ENCODE data around the gene NPAS2.

Gene NPAS2

DNA sequence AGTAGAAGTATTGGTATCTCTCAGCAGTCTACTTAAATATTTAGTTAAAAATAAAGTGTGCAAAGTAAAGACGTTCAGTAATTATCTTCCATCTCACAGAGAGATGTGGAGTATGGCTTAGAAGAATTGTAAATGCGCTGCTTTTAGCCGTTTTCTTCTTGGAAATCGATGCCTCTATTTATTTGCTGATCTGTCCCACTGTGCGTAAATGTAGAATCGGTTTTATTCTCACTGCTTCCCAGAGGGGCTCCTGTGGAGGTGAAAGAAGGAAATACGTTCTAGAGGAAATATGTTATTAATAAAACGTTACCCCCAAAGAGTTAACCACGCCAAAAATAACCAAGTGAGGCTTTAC lies 1.9 kb downstream of the NPAS2 start:
- DNase-seq (ENCODE audit: low spot score) = no peak

DNA sequence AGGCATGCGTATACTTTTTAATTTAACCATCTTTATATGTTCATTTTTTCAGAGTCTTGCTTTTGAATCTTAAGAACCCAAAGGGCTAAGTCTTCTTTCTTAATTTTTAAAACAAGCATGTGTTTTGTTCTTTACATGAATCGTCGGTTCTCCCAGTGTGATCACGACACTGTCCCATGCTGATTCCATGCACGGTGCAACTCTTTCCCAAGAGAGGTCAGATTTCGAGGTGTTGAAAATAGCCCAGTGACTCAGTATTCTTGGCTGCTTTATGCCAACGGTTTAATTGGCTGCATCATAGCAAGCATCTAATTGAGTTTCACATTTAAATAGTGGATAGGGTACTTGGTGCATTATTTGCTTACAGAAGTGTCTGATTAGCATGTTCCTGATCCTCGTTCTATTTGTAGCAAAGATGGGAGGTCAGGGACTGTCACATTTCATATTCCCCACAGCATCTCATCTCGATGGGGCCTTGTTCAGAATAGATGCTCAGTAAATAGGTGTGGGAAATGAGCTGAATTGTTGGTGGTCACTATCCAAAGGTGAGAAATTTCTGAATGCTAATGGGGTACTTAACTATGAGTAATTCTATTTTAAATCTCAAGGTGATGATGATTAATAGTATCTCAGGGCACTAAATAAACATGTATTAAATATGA lies 2.8 kb downstream of the NPAS2 start:
- peak; percentile 60 for DNase-seq (ENCODE audit: low spot score)

- no peak for DNase-seq (ENCODE audit: low spot score)
Measured at GRCh38 chr2:100823665-100824438, 3.9 kb downstream of the NPAS2 start.

GRCh38 chr2:100824842-100825241 lies 4.9 kb downstream of the NPAS2 start:
- DNase-seq (ENCODE audit: low spot score) = no peak

GRCh38 chr2:100826494-100826893 lies 6.6 kb downstream of the NPAS2 start:
- no peak for DNase-seq (ENCODE audit: low spot score)

GRCh38 chr2:100831158-100831750 lies 11.3 kb downstream of the NPAS2 start:
- DNase-seq (ENCODE audit: low spot score) = no peak

DNA sequence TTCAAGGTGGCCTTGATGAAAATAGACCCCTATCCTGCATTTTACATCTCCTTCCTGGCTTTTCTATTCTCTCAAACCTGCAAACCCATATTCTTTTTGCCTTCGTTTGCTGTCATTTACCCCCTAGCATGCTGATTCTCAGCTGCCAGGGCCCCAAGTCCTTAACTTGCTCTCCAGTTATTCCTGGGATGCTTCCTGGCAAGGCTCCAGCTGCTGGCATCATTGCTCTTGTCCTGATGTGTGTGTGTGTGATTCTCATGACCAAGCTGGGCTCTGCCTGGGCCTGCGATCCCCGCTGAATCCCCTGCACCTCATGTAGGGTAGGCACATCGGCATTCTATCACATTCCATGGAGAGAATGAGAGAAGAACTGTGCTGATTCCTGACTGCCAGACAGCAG lies 11.9 kb downstream of the NPAS2 start:
- DNase-seq (ENCODE audit: low spot score) = no peak

- no peak for DNase-seq (ENCODE audit: low spot score)
Measured at GRCh38 chr2:100832885-100833284, 12.9 kb downstream of the NPAS2 start.

GRCh38 chr2:100833331-100833730 lies 13.4 kb downstream of the NPAS2 start:
- no peak for DNase-seq (ENCODE audit: low spot score)

GRCh38 chr2:100834221-100834620 lies 14.3 kb downstream of the NPAS2 start:
- no peak for DNase-seq (ENCODE audit: low spot score)

GRCh38 chr2:100835006-100835659 lies 15.2 kb downstream of the NPAS2 start:
- DNase-seq (ENCODE audit: low spot score) = no peak

GRCh38 chr2:100840519-100840918 lies 20.6 kb downstream of the NPAS2 start:
- no peak for DNase-seq (ENCODE audit: low spot score)

GRCh38 chr2:100842241-100842922 lies 22.4 kb downstream of the NPAS2 start:
- DNase-seq (ENCODE audit: low spot score) = no peak

DNA sequence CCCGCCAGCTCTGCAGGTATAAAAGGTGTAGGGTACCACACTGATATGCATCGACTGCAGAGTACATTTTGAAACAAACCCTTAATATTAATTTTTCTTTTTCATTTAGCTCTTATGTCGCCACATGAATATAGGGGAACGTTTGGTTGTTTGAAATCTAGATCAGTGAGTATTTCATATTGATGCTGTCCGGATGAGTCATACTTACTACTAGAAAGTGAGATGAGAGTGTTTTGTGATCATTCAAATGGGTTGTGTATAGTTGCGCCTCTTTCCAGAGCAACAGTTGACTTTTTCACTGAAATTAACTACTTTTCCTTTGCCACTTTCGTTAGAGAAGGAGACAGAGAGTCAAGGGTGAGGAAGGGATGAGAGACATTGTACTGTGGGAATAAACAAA lies 24.6 kb downstream of the NPAS2 start:
- no peak for DNase-seq (ENCODE audit: low spot score)

DNA sequence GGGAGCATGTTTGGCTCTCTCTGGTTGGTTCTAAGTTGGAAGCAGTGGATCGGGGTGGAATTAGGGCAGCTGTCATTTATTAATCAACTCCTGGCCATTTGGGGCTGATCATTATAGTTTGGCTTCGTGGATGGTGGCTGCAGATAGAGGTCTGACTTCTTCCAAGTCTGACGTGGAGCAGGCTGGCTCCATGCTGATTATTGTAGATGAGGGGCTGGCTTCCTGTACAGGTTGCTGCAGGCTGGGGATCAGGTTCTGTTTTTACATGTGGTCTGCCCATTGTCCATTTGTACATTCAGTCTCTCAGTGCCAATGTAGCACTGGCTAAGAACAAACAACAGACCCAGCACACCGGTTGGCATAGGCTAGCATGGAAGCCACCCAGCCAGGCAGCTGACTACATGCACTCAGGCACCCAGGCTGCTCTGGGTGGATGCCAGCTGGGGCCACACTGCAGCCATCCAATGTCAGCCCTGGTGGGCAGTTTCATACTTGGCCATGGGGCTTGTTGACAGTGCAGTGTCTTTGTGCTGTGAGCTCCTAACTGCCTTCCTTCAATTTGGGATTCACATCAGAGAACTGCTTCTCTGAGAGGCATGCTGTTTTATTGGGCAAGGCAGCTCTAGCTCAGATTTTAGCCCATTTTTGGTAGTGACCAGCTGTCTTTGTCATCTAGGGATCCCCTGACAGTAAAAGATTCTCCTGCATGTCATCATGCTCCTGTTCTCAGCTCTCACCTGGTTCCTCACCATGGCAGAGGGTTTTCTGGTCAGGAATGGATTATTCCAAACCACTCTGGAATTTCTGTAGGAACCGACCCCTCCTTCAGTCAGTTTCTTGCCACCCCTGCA lies 25.4 kb downstream of the NPAS2 start:
- DNase-seq (ENCODE audit: low spot score) = no peak

GRCh38 chr2:100846716-100847115 lies 26.8 kb downstream of the NPAS2 start:
- no peak for DNase-seq (ENCODE audit: low spot score)

- no peak for DNase-seq (ENCODE audit: low spot score)
Measured at GRCh38 chr2:100852447-100852846, 32.5 kb downstream of the NPAS2 start.

DNA sequence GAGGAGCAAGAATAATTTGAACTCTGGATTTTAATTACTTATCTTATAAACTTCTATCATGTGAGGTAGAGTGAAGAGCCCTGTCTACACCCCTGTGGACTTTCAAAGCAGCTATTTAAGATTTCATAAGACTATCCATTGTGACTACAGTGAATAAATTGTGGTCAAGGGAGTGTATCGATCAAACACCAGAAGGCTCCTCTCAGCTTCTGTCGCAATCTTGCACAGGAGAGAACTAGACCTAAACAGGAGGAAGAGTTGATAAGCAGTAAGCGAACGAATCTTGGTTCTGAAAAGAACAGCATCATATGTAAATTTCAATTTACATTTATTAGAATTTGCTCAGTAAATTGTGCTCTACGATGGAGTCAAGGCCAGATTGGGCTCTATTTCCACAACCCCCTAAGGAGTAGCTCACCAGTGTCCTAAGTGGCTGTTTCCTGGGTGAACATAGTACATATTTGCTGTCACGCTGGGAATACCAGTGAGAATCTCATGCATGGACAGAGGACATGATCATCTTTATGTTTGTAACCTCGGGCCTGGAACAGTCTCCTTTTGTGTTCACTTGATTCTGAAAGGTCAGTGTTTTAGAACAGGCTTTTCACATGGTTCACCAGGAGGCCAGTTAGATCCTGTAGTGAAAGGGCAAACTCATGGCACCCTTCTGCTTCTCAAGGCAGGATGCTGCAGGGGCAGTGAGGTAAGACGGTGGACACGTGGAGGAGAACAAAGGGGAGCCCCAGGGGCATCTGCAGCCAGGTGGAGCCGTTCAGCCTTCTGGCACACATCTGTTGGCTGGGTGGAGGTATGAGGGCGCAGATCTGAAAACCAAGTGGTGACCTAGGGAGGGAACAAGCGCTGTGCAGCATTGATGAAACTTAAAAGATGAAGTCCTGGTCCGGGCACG lies 33.3 kb downstream of the NPAS2 start:
- DNase-seq (ENCODE audit: low spot score) = no peak

DNA sequence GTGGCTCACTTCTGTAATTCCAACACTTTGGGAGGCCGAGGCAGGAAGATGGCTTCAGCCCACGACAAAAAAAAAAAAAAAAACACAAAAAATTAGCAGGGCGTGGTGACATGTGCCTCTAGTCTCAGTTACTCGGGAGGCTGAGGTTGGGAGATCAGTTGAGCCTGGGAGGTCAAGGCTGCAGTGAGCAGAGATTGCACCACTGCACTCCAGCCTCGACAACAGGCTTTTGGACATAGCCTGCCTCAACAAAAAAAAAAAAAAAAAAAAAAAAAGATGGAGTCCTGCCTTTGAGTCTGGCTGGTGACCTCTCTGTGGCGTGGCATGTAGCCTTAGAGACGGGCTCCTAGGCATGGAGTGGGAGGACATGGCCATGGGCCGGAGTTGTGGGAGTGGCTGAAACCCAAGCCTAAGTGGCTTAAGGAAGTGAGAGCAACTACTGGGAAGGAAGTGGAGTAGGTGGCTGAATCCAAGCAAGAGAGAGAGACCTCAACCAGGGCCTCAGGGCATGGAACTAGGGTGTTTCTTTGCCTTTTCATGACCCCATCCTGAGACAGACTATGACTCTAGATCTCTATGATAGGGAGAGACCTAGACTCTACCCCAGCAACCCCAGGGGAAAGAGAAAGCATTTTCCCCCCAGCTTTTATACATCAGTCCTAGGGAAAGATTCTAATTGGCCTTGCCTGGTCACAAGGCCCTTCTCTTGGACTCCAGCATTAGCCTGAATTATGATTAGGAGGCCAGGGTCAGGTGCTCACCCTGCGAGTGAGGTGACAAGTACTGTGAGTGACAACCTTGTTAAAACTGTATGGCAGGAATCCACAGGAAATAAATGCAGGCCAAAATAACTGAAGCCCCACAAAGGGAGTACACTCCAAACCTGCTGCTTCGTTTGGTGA lies 34.2 kb downstream of the NPAS2 start:
- DNase-seq (ENCODE audit: low spot score) = no peak

All from AG20443 (cell line).